ENCODE results near the gene ANAPC4. TPM values are rescaled to one million over a fixed set of nuclear protein-coding genes. Genes with fewer than 3 reads are reported as not detected.

Gene ANAPC4
- total and polyA plus RNA-seq, 8 donors = 9.0 to 39.9 (median 14.4) TPM

- 90 to 98% methylated on average over 2 of the region's 2 CpGs for WGBS, 2 donors
Observed at GRCh38 chr4:25451676-25452075, 74.6 kb downstream of the ANAPC4 start.

GRCh38 chr4:25452081-25452480, 75.0 kb downstream of the ANAPC4 start:
- intact Hi-C loops (cut with DNase I) = no loop called here
- 85 to 90% methylated on average over 7 of the region's 7 CpGs for WGBS, 2 donors
- no peak for FAIRE-seq

More at GRCh38 chr4:25451676-25452075, 74.6 kb downstream of the ANAPC4 start:
- no peaks in the 10 kb centered on the region for H3K27me3 ChIP-seq
- H3K9me3 ChIP-seq = no peaks in the 10 kb centered on the region
- no peak overlapping the region for H3K27ac ChIP-seq
- H3K4me1 ChIP-seq = no peaks in the 10 kb centered on the region
- H3K4me3 ChIP-seq = no peak overlapping the region
- H3K36me3 ChIP-seq = no peaks in the 10 kb centered on the region
- FAIRE-seq (no peak), DNase-seq (no peak), ATAC-seq (no peak)
- no peak for TF ChIP-seq CTCF (IDR thresholded peaks at IDR 0.05)
- intact Hi-C loops (cut with DNase I) = no loop called here

GRCh38 chr4:25454476-25454875, 77.4 kb downstream of the ANAPC4 start:
- intact Hi-C loops (cut with DNase I) = no loop called here
- WGBS, 2 donors = 43 to 50% methylated on average over 1 of the region's 1 CpG
- ATAC-seq = no peak
- H3K4me3 ChIP-seq = no peak overlapping the region
- no peaks in the 10 kb centered on the region for H3K4me1 ChIP-seq
- H3K27ac ChIP-seq = no peak overlapping the region
- no peaks in the 10 kb centered on the region for H3K27me3 ChIP-seq
- no peak for DNase-seq
- no peaks in the 10 kb centered on the region for H3K9me3 ChIP-seq
- no peak for TF ChIP-seq CTCF (IDR thresholded peaks at IDR 0.05)
- no peak for FAIRE-seq
- no peaks in the 10 kb centered on the region for H3K36me3 ChIP-seq

More at GRCh38 chr4:25452081-25452480, 75.0 kb downstream of the ANAPC4 start:
- Histone ChIP-seq H3K4me3 (no peak overlapping the region), H3K27ac (no peak overlapping the region), H3K27me3 (no peaks in the 10 kb centered on the region), H3K9me3 (no peaks in the 10 kb centered on the region), H3K4me1 (no peaks in the 10 kb centered on the region), H3K36me3 (no peaks in the 10 kb centered on the region)
- no peak for TF ChIP-seq CTCF (IDR thresholded peaks at IDR 0.05)
- ATAC-seq = no peak
- no peak for DNase-seq

GRCh38 chr4:25457053-25457715, 80.1 kb downstream of the ANAPC4 start:
- no peak for FAIRE-seq
- no peak overlapping the region for H3K4me3 ChIP-seq
- H3K9me3 ChIP-seq = no peaks in the 10 kb centered on the region
- ATAC-seq = no peak
- no peaks in the 10 kb centered on the region for H3K27me3 ChIP-seq
- WGBS, 2 donors = 73 to 76% methylated on average over 3 of the region's 3 CpGs
- TF ChIP-seq CTCF (IDR thresholded peaks at IDR 0.05) = no peak
- H3K27ac ChIP-seq = no peak overlapping the region
- H3K4me1 ChIP-seq = no peaks in the 10 kb centered on the region
- H3K36me3 ChIP-seq = no peaks in the 10 kb centered on the region
- DNase-seq = no peak
- intact Hi-C loops (cut with DNase I) = no loop called here

- Histone ChIP-seq H3K4me1 (no peaks in the 10 kb centered on the region), H3K36me3 (no peaks in the 10 kb centered on the region), H3K4me3 (no peak overlapping the region), H3K9me3 (no peaks in the 10 kb centered on the region), H3K27ac (no peak overlapping the region), H3K27me3 (no peaks in the 10 kb centered on the region)
- intact Hi-C loops (cut with DNase I) = no loop called here
- FAIRE-seq = no peak
- 78 to 79% methylated on average over 11 of the region's 11 CpGs for WGBS, 2 donors
- no peak for DNase-seq
- no peak for ATAC-seq
- TF ChIP-seq CTCF (IDR thresholded peaks at IDR 0.05) = no peak
Observed at GRCh38 chr4:25466966-25467697, 90.1 kb downstream of the ANAPC4 start.

Data from pancreas (tissue), 10 donors.